Thyroid gland (tissue), 4 donors: Measurements from ENCODE around the gene KCNB1. TPM values are rescaled to one million over a fixed set of nuclear protein-coding genes. Genes with fewer than 3 reads are reported as not detected.

Source experiments
- DNase-seq, 2 donors: peaks; one replicate each; pipeline ENCODE4 v3.0.0-alpha.2; 2019
- H3K27ac ChIP-seq, 3 donors: fragments of 200-600 bp; sonication (generic); 1 replicate in 2 of 3; 2 replicates in 1 of 3; pipeline ENCODE4 v1.5.1; 2016 to 2019; ENCODE audit warnings: mild to moderate bottlenecking in 1 of 3, moderate library complexity in 1 of 3
- H3K27me3 ChIP-seq: fragments of 200-600 bp; sonication (generic); one replicate; pipeline ENCODE4 v1.5.1; 2019
- H3K36me3 ChIP-seq, 2 donors: fragments of 200-600 bp; sonication (generic); one replicate each; pipeline ENCODE4 v1.5.1; 2016 to 2019
- H3K4me1 ChIP-seq, 2 donors: fragments of 200-600 bp; sonication (generic); one replicate each; pipeline ENCODE4 v1.5.1; 2017 to 2019
- H3K4me3 ChIP-seq, 3 donors: fragments of 200-600 bp; sonication (generic); replicated peaks in 1 of 3; 1 replicate in 2 of 3; 2 replicates in 1 of 3; pipeline ENCODE4 v1.5.1; 2016; ENCODE audit warnings: mild to moderate bottlenecking in 1 of 3
- H3K9me3 ChIP-seq: fragments of 200-600 bp; sonication (generic); one replicate; pipeline ENCODE4 v1.5.1; 2017
- POLR2A ChIP-seq, 2 donors: fragments of 450-650 bp; IDR thresholded peaks; one replicate each; pipeline ENCODE4 v1.6.1; 2017; ENCODE audit warnings: antibody characterized with exemption in 2 of 2, mild to moderate bottlenecking in 2 of 2, moderate library complexity in 1 of 2
- WGBS, 2 donors: methylation state at CpG; one replicate each; pipeline ENCODE4 v1.1.5; 2017; 5-methylcytosine and 5-hydroxymethylcytosine counted together
- intact Hi-C: fragments of 100-400 bp; cut with DNase I; formaldehyde crosslinking; loops from one replicate; pipeline ENCODE4 v1.15.1; 2023
- total RNA-seq, 4 donors: library from RNA; depleted of rRNA; stranded (reverse); fragments of >200 nt; gene quantifications; one replicate each; pipeline ENCODE4 v1.2.3, GENCODE V29; 2016
- TF ChIP-seq, protein P1 (sequence below), 6 experiments: fragments of 200-600 bp in 3 of 6; fragments of 450-650 bp in 3 of 6; sonication (generic) in 3 of 6; IDR thresholded peaks; one replicate each; pipeline ENCODE4 v1.5.1; 2016 to 2019; ENCODE audit warnings: antibody characterized with exemption in 6 of 6, mild to moderate bottlenecking in 2 of 6, inconsistent platforms in 1 of 6, moderate library complexity in 1 of 6

KCNB1 gene
- total RNA-seq, 4 donors from 2014 or later: 0.34 to 0.54 (median 0.47) TPM

DNA sequence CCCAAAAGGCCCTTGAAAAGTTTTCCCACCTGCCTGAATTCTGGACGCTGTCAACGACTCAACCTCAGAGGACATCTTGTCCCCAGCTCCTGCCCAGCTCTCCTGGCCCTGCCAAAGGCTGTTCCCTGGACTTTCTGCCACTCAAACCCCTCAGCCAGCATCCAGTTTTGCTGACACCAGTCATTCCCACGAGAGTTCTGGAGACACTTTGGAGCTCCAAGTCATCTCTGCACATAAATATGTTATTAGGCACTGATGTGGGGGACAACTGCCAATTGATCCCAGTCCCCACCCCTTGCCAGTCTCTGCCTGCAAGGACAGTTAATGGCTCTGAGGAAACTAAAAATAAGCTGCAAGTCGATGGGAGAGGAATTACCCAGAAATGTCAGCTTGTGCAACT is 38.9 kb upstream of the KCNB1 start:
- Histone ChIP-seq H3K4me1 (no peaks in the 10 kb centered on the region), H3K4me3 (no peak overlapping the region), H3K36me3 (no peaks in the 10 kb centered on the region), H3K27ac (no peak overlapping the region), H3K9me3 (no peaks in the 10 kb centered on the region), H3K27me3 (no peaks in the 10 kb centered on the region)
- 56 to 57% methylated on average over 4 of the region's 4 CpGs for WGBS, 2 donors
- DNase-seq: no peak
- intact Hi-C loops: no loop called here
- TF ChIP-seq, protein P1, sequence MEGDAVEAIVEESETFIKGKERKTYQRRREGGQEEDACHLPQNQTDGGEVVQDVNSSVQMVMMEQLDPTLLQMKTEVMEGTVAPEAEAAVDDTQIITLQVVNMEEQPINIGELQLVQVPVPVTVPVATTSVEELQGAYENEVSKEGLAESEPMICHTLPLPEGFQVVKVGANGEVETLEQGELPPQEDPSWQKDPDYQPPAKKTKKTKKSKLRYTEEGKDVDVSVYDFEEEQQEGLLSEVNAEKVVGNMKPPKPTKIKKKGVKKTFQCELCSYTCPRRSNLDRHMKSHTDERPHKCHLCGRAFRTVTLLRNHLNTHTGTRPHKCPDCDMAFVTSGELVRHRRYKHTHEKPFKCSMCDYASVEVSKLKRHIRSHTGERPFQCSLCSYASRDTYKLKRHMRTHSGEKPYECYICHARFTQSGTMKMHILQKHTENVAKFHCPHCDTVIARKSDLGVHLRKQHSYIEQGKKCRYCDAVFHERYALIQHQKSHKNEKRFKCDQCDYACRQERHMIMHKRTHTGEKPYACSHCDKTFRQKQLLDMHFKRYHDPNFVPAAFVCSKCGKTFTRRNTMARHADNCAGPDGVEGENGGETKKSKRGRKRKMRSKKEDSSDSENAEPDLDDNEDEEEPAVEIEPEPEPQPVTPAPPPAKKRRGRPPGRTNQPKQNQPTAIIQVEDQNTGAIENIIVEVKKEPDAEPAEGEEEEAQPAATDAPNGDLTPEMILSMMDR (IDR thresholded peaks at IDR 0.05): no peak

DNA sequence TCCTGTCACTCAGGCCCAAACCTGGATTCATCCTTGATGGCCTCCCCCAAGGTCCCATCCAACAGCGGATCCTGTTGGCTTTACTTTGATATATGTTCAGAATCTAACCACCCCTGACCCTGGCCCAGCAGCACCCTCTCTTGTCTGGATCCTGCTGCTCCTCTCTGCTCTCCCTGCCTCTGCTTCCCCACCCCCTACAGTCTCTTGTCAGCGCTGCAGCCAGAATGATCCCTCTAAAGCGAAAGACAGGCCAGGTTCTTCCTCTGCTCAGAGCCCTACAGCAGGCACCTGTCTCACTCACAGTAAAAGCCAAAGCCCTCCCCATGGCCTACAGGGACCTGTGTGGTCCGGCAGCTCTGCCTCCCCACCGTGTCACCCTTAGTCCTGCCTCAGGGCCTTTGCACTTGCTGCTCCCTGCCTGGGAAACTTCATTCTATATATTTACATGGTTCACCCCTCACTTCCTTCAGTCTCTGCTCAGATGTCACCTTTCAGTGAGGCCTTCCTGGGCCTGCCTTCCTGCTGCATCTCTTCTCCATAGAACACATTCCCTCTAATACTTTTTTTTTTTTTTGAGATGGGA is 37.4 kb upstream of the KCNB1 start:
- Histone ChIP-seq H3K4me3 (no peak overlapping the region), H3K27me3 (no peaks in the 10 kb centered on the region), H3K4me1 (no peaks in the 10 kb centered on the region), H3K9me3 (no peaks in the 10 kb centered on the region), H3K36me3 (no peaks in the 10 kb centered on the region), H3K27ac (no peak overlapping the region)
- intact Hi-C loops: no loop called here
- TF ChIP-seq POLR2A (IDR thresholded peaks at IDR 0.05): no peak
- TF ChIP-seq, protein P1 (IDR thresholded peaks at IDR 0.05): no peak
- 80 to 81% methylated on average over 5 of the region's 5 CpGs for WGBS, 2 donors
- DNase-seq: no peak

DNA sequence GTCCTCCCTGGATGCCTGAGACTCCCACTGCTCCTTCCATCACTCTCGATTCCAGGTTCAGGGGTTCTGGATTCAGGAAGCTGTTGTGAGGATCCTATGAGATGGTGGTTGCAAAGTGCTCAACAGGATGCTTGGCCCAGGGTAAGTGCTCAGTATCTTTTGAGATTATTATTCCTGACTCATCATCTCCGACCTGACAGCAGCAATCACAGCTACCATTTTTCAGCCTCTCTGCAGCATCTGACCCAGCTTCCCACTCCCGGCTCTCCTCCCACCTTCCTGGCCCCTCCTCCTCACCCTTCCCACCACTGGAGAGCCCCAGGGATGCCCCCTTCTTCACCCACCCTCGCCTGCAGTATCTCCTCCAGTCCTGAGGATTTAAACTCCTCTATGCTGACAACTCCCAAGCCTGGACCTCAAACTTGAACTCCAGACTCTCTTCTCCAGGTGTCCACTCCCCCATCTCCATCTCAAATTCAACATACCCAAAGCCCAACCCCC is 36.8 kb upstream of the KCNB1 start:
- H3K9me3 ChIP-seq: no peaks in the 10 kb centered on the region
- no peak overlapping the region for H3K4me3 ChIP-seq
- intact Hi-C loops: no loop called here
- no peak for DNase-seq
- H3K27ac ChIP-seq: no peak overlapping the region
- no peaks in the 10 kb centered on the region for H3K36me3 ChIP-seq
- no peak for TF ChIP-seq POLR2A (IDR thresholded peaks at IDR 0.05)
- TF ChIP-seq, protein P1 (IDR thresholded peaks at IDR 0.05): no peak
- 66 to 67% methylated on average over 4 of the region's 4 CpGs for WGBS, 2 donors
- no peaks in the 10 kb centered on the region for H3K27me3 ChIP-seq
- no peaks in the 10 kb centered on the region for H3K4me1 ChIP-seq

DNA sequence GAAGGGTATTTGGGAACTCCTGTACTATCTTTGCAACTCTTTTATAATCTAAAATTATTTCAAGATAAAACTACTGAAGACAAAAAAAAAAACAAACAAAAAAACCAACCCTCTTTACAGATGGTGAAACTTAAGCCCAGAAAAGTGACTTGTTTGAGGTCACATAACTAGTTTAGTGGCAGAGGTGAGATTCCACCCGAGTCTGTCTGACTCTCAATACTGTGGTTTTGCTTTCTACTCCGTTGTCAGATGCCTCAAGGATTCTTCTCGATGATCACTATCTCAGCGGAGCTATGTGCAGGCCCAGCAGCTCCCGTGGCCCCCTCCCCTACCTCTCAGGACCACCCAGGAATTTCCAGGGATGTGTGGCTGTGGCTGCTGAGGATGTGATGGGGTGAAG is 36.1 kb upstream of the KCNB1 start:
- Histone ChIP-seq H3K4me3 (no peak overlapping the region), H3K9me3 (no peaks in the 10 kb centered on the region), H3K4me1 (no peaks in the 10 kb centered on the region), H3K27me3 (no peaks in the 10 kb centered on the region), H3K27ac (no peak overlapping the region), H3K36me3 (no peaks in the 10 kb centered on the region)
- WGBS, 2 donors: 57 to 70% methylated on average over 5 of the region's 5 CpGs
- DNase-seq: no peak
- TF ChIP-seq, protein P1 (IDR thresholded peaks at IDR 0.05): no peak
- no peak for TF ChIP-seq POLR2A (IDR thresholded peaks at IDR 0.05)
- intact Hi-C loops: no loop called here

DNA sequence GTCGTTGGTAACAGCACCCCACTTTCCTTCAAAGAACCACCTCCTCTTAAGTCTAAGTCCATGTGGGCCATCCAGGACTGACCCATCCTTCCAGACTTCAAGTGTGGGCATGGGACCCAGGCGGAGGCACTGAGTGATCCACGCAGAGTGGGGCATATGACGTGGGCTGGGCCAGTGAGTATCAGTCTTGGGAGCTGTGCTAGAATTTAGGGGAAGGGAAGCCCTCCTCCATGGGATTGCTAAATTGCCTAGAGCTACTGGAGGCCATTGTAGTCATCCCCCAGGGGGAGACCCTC is 35.3 kb upstream of the KCNB1 start:
- TF ChIP-seq, protein P1 (IDR thresholded peaks at IDR 0.05): no peak
- TF ChIP-seq POLR2A (IDR thresholded peaks at IDR 0.05): no peak
- H3K4me1 ChIP-seq: no peaks in the 10 kb centered on the region
- no peak for DNase-seq
- H3K27me3 ChIP-seq: no peaks in the 10 kb centered on the region
- H3K9me3 ChIP-seq: no peaks in the 10 kb centered on the region
- no peak overlapping the region for H3K4me3 ChIP-seq
- no peak overlapping the region for H3K27ac ChIP-seq
- 84 to 94% methylated on average over 4 of the region's 4 CpGs for WGBS, 2 donors
- no peaks in the 10 kb centered on the region for H3K36me3 ChIP-seq
- intact Hi-C loops: no loop called here
